PC-3 (cell line): ENCODE results near the gene SIPA1. TPM values are rescaled to one million over a fixed set of nuclear protein-coding genes. Genes with fewer than 3 reads are reported as not detected.

Source experiments
- ATAC-seq: fragments of 200-7000 bp; cut with Tn5 transposase; 2 replicates; pipeline ENCODE4 v1.9.1; 2020; ENCODE audit warnings: mild to moderate bottlenecking, moderate library complexity
- BruUV-seq: library from RNA; stranded (reverse); fragments of 400-500 nt; replicated peaks from 2 replicates; lab custom pipeline; 2021; lab: Mats Ljungman, UMichigan
- CTCF ChIA-PET: fragments of 300-600 bp; sonication (Branson Sonifier 250); formaldehyde crosslinking; loops from one replicate; lab custom pipeline; 2022; ENCODE audit warnings: antibody characterized with exemption; lab: Charles Lee
- POLR2A ChIA-PET: fragments of 300-600 bp; sonication (Branson Sonifier 250); formaldehyde crosslinking; loops from one replicate; lab custom pipeline; 2022; ENCODE audit warnings: antibody characterized with exemption; ENCODE audit not compliant: unreplicated experiment; lab: Charles Lee
- DNase-seq: peaks from one replicate; pipeline ENCODE4 v3.0.0-alpha.2; 2015
- H2AFZ ChIP-seq: fragments of 300-600 bp; sonication (generic); 2 replicates; pipeline ENCODE4 v1.6.0; 2016; ENCODE audit warnings: antibody characterized with exemption, low read length
- H3F3A ChIP-seq: fragments of 300-600 bp; sonication (generic); one replicate; pipeline ENCODE4 v1.6.0; 2017; ENCODE audit warnings: antibody characterized with exemption, low read length, control low read depth, mild to moderate bottlenecking; ENCODE audit not compliant: unreplicated experiment
- H3K27ac ChIP-seq: fragments of 300-600 bp; sonication (generic); 2 replicates; pipeline ENCODE4 v1.5.1; 2016; ENCODE audit warnings: mild to moderate bottlenecking, low read length
- H3K27me3 ChIP-seq: fragments of 300-600 bp; sonication (generic); 2 replicates; pipeline ENCODE4 v1.6.1; 2016; ENCODE audit warnings: low read length, mixed read lengths
- H3K36me3 ChIP-seq: fragments of 300-600 bp; sonication (generic); 2 replicates; pipeline ENCODE4 v1.6.1; 2016; ENCODE audit warnings: low read depth, mixed run types, low read length, mixed read lengths
- H3K4me1 ChIP-seq: fragments of 300-600 bp; sonication (generic); 2 replicates; pipeline ENCODE4 v1.5.1; 2016; ENCODE audit warnings: low read length; ENCODE audit not compliant: insufficient read depth
- H3K4me2 ChIP-seq: fragments of 300-600 bp; sonication (generic); 2 replicates; pipeline ENCODE4 v1.6.0; 2016; ENCODE audit warnings: low read length
- H3K4me3 ChIP-seq: fragments of 300-600 bp; sonication (generic); 2 replicates; pipeline ENCODE4 v1.5.1; 2016; ENCODE audit warnings: mild to moderate bottlenecking, low read length, mixed read lengths
- H3K79me2 ChIP-seq: fragments of 300-600 bp; sonication (generic); 2 replicates; pipeline ENCODE4 v1.6.1; 2017; ENCODE audit warnings: low read length, mixed read lengths
- H3K9ac ChIP-seq: fragments of 300-600 bp; sonication (generic); 2 replicates; pipeline ENCODE4 v1.6.0; 2016; ENCODE audit warnings: mild to moderate bottlenecking, low read length
- H3K9me2 ChIP-seq: fragments of 300-600 bp; sonication (generic); replicated peaks from 2 replicates; pipeline ENCODE4 v1.6.1; 2016; ENCODE audit warnings: mixed run types, low read length, mixed read lengths
- H3K9me3 ChIP-seq: fragments of 300-600 bp; sonication (generic); 2 replicates; pipeline ENCODE4 v1.6.1; 2016; ENCODE audit warnings: low read length, mixed read lengths
- H4K20me1 ChIP-seq: fragments of 300-600 bp; sonication (generic); 2 replicates; pipeline ENCODE4 v1.6.1; 2016; ENCODE audit warnings: low read length, mixed read lengths
- EZH2 ChIP-seq: fragments of 300-600 bp; sonication (generic); IDR thresholded peaks from one replicate; pipeline ENCODE4 v1.6.1; 2017; ENCODE audit warnings: antibody characterized with exemption, mild to moderate bottlenecking, low read length; ENCODE audit not compliant: unreplicated experiment
- EZH2phosphoT487 ChIP-seq: fragments of 300-600 bp; sonication (generic); IDR thresholded peaks from 2 replicates; pipeline ENCODE4 v1.6.1; 2018; ENCODE audit warnings: mild to moderate bottlenecking, antibody characterized with exemption, low read length, borderline replicate concordance
- intact Hi-C: fragments of 100-400 bp; cut with micrococcal nuclease; formaldehyde crosslinking; loops from 2 replicates; pipeline ENCODE4 v1.9.0; 2023
- total RNA-seq: library from RNA; depleted of rRNA; stranded (reverse); fragments of >200 nt; gene quantifications from 2 replicates; pipeline ENCODE4 v1.2.3, GENCODE V29; 2014
- TF ChIP-seq, protein P1 (sequence below): fragments of 300-600 bp; sonication (generic); conservative IDR thresholded peaks from 2 replicates; pipeline ENCODE4 v1.5.1; 2017; ENCODE audit warnings: antibody characterized with exemption, low read depth, mild to moderate bottlenecking, low read length

The SIPA1 gene
- total RNA-seq, 1 experiment from 2014 or later: 113 TPM

- BruUV-seq: no TSS peak
- peak; percentile 88 for ATAC-seq
- H3K4me3 ChIP-seq: no peak overlapping the region
- no peak overlapping the region for H3K9ac ChIP-seq
- no peaks in the 10 kb centered on the region for H3K9me3 ChIP-seq
- H3K27ac ChIP-seq: no peak overlapping the region
- H3K4me1 ChIP-seq: peaks cover 13% of the 10 kb centered on the region
- H3K9me2 ChIP-seq: no peaks in the 10 kb centered on the region
- peak overlapping the region; percentile 31 for H3K4me2 ChIP-seq
- no peaks in the 10 kb centered on the region for H3K79me2 ChIP-seq
- H4K20me1 ChIP-seq: no peaks in the 10 kb centered on the region
- ChIA-PET POLR2A (no interaction called here), CTCF (no interaction called here)
- DNase-seq: peak; percentile 97
- no peak overlapping the region for H2AFZ ChIP-seq
- intact Hi-C loops: no loop called here
- no peaks in the 10 kb centered on the region for H3K36me3 ChIP-seq
- H3K27me3 ChIP-seq: peaks cover 9% of the 10 kb centered on the region; the same call in 1 of the 2 replicates
- TF ChIP-seq, protein P1, sequence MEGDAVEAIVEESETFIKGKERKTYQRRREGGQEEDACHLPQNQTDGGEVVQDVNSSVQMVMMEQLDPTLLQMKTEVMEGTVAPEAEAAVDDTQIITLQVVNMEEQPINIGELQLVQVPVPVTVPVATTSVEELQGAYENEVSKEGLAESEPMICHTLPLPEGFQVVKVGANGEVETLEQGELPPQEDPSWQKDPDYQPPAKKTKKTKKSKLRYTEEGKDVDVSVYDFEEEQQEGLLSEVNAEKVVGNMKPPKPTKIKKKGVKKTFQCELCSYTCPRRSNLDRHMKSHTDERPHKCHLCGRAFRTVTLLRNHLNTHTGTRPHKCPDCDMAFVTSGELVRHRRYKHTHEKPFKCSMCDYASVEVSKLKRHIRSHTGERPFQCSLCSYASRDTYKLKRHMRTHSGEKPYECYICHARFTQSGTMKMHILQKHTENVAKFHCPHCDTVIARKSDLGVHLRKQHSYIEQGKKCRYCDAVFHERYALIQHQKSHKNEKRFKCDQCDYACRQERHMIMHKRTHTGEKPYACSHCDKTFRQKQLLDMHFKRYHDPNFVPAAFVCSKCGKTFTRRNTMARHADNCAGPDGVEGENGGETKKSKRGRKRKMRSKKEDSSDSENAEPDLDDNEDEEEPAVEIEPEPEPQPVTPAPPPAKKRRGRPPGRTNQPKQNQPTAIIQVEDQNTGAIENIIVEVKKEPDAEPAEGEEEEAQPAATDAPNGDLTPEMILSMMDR: no peak
- TF ChIP-seq EZH2phosphoT487: no peak
- no peak for TF ChIP-seq EZH2
- H3F3A ChIP-seq: no peaks in the 10 kb centered on the region
Observed at GRCh38 chr11:65695459-65696241, 57.7 kb downstream of the SIPA1 start.

GRCh38 chr11:65696802-65697552 is 59.1 kb downstream of the SIPA1 start:
- Histone ChIP-seq H3K36me3 (no peaks in the 10 kb centered on the region), H3F3A (no peaks in the 10 kb centered on the region), H3K4me3 (no peak overlapping the region), H3K4me1 (peaks cover 13% of the 10 kb centered on the region), H4K20me1 (no peaks in the 10 kb centered on the region), H3K4me2 (no peak overlapping the region), H2AFZ (no peak overlapping the region), H3K9me3 (no peaks in the 10 kb centered on the region), H3K9me2 (no peaks in the 10 kb centered on the region), H3K9ac (no peak overlapping the region), H3K79me2 (no peaks in the 10 kb centered on the region), H3K27ac (no peak overlapping the region), H3K27me3 (peaks cover 9% of the 10 kb centered on the region; the same call in 1 of the 2 replicates)
- intact Hi-C loops: no loop called here
- TF ChIP-seq EZH2phosphoT487 (no peak), EZH2 (no peak)
- TF ChIP-seq, protein P1: no peak
- POLR2A ChIA-PET: no interaction called here
- DNase-seq (no peak), ATAC-seq (no peak)
- CTCF ChIA-PET: no interaction called here
- BruUV-seq: no TSS peak
